Stimulated activated memory B cell treated with anti-CD40 and anti-IgM and Interleukin-4, amounts not matched to agents 10 μg/mL and 1 μg/mL and 100 μg/mL, for 72 hours (primary cell): ENCODE measurements around the gene GRM8.

ENCODE experiments used
- ATAC-seq: fragments of 150-1000 bp; cut with Tn5 transposase; 2 replicates; pipeline ENCODE4 v1.10.0; 2021
- H3K27ac Mint-ChIP-seq: one replicate; pipeline ENCODE4 v1.8.0; 2022; ENCODE audit warnings: mild to moderate bottlenecking, mixed read lengths
- H3K27me3 Mint-ChIP-seq: one replicate; pipeline ENCODE4 v1.8.0; 2022; ENCODE audit warnings: mixed read lengths
- H3K36me3 Mint-ChIP-seq: one replicate; pipeline ENCODE4 v1.8.0; 2022; ENCODE audit warnings: mixed read lengths
- H3K4me1 Mint-ChIP-seq: one replicate; pipeline ENCODE4 v1.8.0; 2022; ENCODE audit warnings: mixed read lengths
- H3K4me3 Mint-ChIP-seq: one replicate; pipeline ENCODE4 v1.8.0; 2022; ENCODE audit warnings: mild to moderate bottlenecking, moderate library complexity, mixed read lengths
- H3K9me3 Mint-ChIP-seq: one replicate; pipeline ENCODE4 v1.8.0; 2022; ENCODE audit warnings: mixed read lengths

GRM8 gene

DNA sequence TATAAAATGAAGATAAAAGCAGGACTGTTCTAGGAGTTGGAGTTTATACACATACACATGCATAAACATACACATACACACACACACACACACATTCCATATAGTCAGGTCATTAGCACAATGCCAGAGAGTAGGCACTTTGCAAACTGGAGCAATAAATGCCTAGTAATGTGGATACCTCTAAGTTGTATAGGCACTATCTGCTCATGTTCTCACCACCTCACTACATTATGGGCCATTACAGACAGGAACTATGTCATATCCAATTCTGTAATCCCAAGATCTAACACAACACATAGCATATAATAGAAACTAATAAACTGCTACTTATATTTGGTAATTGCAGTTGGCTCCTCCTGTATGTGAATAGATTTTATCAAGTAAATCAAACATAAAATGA, 115.6 kb downstream of the GRM8 start:
- H3K36me3 Mint-ChIP-seq = no peaks in the 10 kb centered on the region
- ATAC-seq = no peak
- no peak overlapping the region for H3K4me3 Mint-ChIP-seq
- no peaks in the 10 kb centered on the region for H3K9me3 Mint-ChIP-seq
- no peaks in the 10 kb centered on the region for H3K4me1 Mint-ChIP-seq
- no peak overlapping the region for H3K27ac Mint-ChIP-seq
- no peaks in the 10 kb centered on the region for H3K27me3 Mint-ChIP-seq

DNA sequence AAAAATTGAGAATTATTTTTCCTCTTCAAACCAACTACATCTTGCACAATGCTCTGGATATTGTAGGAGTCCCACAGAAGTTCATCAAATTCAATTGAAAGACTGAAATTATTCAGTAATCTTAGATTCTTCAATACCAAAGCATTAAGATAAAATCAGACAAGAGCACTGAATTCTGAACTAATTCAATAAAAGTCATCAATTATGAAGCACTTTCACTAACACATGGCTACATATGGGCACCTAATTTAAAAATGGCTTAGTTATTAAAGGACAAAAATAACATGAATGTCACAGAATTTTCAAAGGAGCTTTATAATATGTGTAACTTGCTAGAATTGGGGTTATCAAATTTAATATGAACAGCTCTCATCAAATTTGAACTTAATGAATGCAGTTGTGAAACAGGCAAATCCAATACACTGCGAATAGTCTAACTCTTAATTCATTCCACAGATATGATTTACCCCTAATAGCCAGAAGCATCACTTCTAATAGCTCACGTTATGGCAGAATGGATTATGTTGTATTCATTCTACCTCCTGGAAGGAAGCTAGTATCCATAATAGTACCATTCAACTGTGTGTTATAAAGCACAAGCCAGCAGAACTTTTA, 116.8 kb downstream of the GRM8 start:
- Mint-ChIP-seq H3K4me3 (no peak overlapping the region), H3K27me3 (no peaks in the 10 kb centered on the region), H3K36me3 (no peaks in the 10 kb centered on the region), H3K9me3 (no peaks in the 10 kb centered on the region), H3K27ac (no peak overlapping the region), H3K4me1 (no peaks in the 10 kb centered on the region)
- no peak for ATAC-seq

DNA sequence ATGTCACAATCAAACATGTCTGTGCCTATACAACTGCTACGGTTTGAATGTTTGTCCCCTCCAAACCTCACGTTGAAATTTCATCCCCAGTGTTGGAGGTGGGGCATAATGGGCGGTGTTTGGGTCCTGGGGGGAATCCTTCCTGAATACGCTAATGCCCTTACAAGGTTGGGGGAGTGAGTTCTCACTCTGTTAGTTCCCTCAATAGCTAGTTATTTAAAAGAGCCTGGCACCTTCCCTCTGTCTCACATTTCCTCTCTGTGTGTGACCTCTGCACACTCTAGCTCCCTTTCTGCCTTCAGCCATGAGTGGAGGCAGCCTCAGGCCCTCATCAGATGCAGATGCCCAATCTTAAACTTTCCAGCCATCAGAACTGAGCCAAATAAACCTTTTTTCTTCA, 129.5 kb downstream of the GRM8 start:
- Mint-ChIP-seq H3K9me3 (no peaks in the 10 kb centered on the region), H3K27ac (no peak overlapping the region)

DNA sequence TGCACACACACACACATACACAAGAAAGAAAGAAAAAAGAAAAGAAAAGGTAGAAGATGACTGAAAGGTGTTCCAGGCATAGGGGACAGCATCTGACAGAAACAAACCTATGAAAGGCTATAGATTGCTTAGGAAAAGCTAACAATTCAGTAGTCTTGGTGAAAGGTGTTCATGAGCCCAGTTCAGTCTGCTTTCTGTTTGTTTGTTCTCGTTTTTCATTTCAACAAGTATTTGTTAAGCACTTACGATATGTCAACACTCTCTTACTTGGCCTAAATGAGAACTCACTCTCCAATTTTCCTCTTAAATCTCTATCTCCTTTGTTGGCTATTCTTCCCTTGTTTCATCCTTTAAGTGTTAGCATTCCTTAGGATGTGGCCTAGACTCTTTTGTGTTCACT, 133.2 kb downstream of the GRM8 start:
- H3K4me1 Mint-ChIP-seq = no peaks in the 10 kb centered on the region

More for the DNA sequence above, 129.5 kb downstream of the GRM8 start:
- Mint-ChIP-seq H3K27me3 (peaks cover 32% of the 10 kb centered on the region), H3K4me1 (no peaks in the 10 kb centered on the region), H3K4me3 (no peak overlapping the region), H3K36me3 (no peaks in the 10 kb centered on the region)
- ATAC-seq = no peak

DNA sequence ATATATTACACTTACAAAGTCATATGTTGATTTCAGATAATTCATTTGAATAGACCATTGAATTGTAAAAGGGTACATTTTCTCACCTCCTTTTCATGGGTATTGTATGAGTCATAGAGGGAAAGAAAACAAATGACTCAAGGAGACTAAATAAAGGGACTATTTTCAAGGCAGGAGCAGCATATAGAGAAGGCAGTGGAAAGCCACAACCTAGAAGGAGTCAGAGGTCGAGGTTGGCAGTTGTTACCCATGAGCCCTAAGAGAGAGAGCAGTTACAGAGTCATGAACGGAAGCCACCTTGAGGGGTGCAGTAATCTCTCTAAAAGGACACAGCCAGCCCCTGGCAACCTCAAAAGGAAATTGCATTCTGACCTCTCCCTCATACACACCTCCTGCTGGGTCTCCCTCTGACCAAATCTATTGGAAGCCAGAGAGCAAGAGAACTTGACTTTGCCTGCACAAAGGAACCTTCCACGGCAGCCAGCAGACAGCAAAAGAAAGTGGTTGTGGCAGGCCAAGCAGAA, 137.9 kb downstream of the GRM8 start:
- no peaks in the 10 kb centered on the region for H3K4me1 Mint-ChIP-seq
- no peak overlapping the region for H3K4me3 Mint-ChIP-seq
- H3K27ac Mint-ChIP-seq = no peak overlapping the region
- peaks cover 7% of the 10 kb centered on the region for H3K9me3 Mint-ChIP-seq
- ATAC-seq = no peak
- H3K36me3 Mint-ChIP-seq = no peaks in the 10 kb centered on the region
- H3K27me3 Mint-ChIP-seq = peaks cover 9% of the 10 kb centered on the region

More for the DNA sequence above, 133.2 kb downstream of the GRM8 start:
- H3K27ac Mint-ChIP-seq = no peak overlapping the region
- H3K27me3 Mint-ChIP-seq = peaks cover 22% of the 10 kb centered on the region
- no peak overlapping the region for H3K4me3 Mint-ChIP-seq
- H3K9me3 Mint-ChIP-seq = no peaks in the 10 kb centered on the region
- H3K36me3 Mint-ChIP-seq = no peaks in the 10 kb centered on the region
- ATAC-seq = no peak

DNA sequence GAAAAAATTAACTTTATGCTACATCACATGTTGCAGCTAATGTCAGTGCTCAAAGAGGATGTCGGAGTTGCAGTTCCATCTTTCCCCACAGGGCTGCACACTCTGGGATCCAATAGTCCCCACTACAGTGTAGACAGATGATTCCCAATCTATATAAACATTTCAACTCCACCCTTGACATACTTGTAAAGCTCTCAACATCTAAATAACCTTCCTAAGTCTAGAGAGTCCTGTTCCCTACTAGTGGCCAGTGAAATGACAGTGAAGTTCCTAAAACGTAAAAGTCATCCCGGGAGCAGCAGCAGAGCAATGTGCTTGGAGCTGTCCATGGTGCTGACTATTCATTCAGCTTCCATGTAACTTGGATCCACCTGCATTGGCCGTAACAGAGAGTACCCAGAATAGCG, 145.1 kb downstream of the GRM8 start:
- no peak for ATAC-seq

DNA sequence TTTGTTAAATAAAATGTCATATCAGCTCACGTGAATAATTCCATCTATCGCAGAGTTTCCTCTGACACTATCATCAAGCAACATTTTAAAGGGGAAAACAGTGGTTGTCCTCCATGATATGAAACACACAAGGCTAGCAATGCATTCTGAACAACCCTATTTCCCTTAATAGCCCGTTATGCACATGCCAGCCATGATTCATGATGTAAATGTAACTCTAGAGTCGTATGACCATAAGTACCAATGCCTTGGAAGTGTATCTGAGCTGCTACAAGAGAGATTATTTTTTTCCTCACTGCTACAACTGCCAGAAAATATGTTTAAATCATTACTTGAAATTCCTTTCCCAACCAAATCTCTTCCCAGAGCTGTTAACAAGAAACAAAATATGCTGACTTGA, 159.4 kb downstream of the GRM8 start:
- no peak overlapping the region for H3K4me3 Mint-ChIP-seq
- H3K36me3 Mint-ChIP-seq = no peaks in the 10 kb centered on the region
- no peak for ATAC-seq
- no peak overlapping the region for H3K27ac Mint-ChIP-seq
- H3K4me1 Mint-ChIP-seq = no peaks in the 10 kb centered on the region
- peaks cover 3% of the 10 kb centered on the region for H3K9me3 Mint-ChIP-seq
- H3K27me3 Mint-ChIP-seq = no peaks in the 10 kb centered on the region

More for the DNA sequence above, 145.1 kb downstream of the GRM8 start:
- Mint-ChIP-seq H3K27ac (no peak overlapping the region), H3K36me3 (no peaks in the 10 kb centered on the region), H3K4me3 (no peak overlapping the region), H3K4me1 (no peaks in the 10 kb centered on the region), H3K9me3 (peaks cover 10% of the 10 kb centered on the region), H3K27me3 (peaks cover 10% of the 10 kb centered on the region)

DNA sequence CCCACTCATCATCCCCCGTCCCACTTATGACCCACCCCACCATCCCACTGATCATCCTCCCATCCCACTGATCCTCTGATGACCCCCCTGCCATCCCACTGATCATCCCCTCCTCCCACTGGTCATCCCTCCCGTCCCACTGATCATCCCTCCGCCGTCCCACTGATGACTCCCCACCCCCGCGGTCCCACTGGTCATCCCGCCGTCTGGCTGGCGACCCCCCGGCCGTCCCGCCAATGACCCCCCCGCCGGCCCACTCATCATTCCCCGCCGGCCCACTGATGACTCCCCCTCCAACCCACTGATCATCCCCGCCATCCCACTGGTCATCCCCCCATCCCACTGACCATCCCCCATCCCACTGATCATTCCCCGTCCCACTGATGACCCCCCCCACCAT, 161.1 kb downstream of the GRM8 start:
- H3K4me1 Mint-ChIP-seq = no peaks in the 10 kb centered on the region
- H3K36me3 Mint-ChIP-seq = no peaks in the 10 kb centered on the region
- H3K9me3 Mint-ChIP-seq = peaks cover 3% of the 10 kb centered on the region
- H3K27me3 Mint-ChIP-seq = no peaks in the 10 kb centered on the region
- H3K27ac Mint-ChIP-seq = no peak overlapping the region
- H3K4me3 Mint-ChIP-seq = no peak overlapping the region
- ATAC-seq = no peak

DNA sequence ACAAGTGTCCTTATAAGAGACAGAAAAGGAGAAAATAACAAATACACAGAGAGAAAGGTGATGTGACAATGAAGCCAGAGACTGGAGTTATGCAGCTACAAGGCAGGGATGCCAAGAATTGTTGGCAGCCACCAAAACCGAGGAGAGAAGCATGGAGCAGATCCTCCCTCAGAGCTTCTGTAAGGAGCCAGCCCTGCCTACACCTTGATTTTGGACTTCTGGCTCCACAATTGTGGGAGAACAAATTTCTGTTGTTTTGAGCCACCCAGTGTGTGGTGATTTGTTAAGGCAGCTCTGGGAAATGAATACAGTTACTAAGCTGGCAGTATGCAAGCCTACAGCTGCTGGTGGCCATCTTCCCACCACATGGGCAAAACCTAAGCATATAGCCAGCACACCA, 163.6 kb downstream of the GRM8 start:
- no peak for ATAC-seq
- Mint-ChIP-seq H3K27me3 (no peaks in the 10 kb centered on the region), H3K9me3 (peaks cover 5% of the 10 kb centered on the region), H3K4me1 (no peaks in the 10 kb centered on the region), H3K36me3 (no peaks in the 10 kb centered on the region), H3K4me3 (no peak overlapping the region), H3K27ac (no peak overlapping the region)

DNA sequence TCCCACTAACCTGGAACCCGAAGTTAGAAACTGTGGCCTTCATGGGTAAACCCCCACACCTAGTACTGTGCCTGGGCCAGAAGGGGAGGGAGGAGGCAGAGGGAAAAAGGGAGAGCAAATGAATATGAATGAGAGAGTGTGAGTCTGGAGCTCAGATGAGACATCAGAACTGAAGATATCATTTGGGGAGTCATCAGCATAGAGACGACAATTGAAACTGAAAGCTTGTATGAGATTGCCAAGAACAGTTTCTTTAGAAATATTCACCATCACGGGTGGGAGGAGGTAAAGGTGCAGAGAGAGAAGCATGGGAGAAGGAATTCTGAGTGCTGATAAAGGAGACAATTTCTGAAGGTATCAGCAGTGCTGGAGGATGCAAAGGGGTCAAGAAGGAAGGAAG, 171.2 kb downstream of the GRM8 start:
- H3K27ac Mint-ChIP-seq = no peak overlapping the region
- peaks cover 5% of the 10 kb centered on the region for H3K9me3 Mint-ChIP-seq
- no peak for ATAC-seq
- H3K4me3 Mint-ChIP-seq = no peak overlapping the region
- no peaks in the 10 kb centered on the region for H3K27me3 Mint-ChIP-seq
- peaks cover 6% of the 10 kb centered on the region for H3K4me1 Mint-ChIP-seq
- no peaks in the 10 kb centered on the region for H3K36me3 Mint-ChIP-seq

DNA sequence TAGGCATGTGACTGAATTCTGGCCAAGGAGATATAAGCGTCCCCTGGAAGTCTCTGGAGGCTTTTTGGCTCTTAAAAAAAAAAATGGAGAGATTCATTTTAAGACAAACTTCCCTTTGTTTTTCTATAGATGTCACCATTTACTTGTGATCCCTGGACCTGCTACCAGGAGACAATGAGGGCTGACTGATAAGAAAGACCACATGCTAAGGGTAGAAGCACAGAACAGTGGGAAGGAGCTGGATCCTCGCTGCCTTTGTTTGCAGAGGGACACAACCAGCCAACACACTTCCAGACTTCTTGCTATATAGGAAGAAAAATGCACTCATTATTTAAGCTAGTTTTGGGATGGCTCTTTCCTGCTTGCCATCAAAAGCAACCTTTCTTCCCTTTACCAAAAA, 172.2 kb downstream of the GRM8 start:
- ATAC-seq = no peak
- H3K36me3 Mint-ChIP-seq = no peaks in the 10 kb centered on the region
- H3K27me3 Mint-ChIP-seq = no peaks in the 10 kb centered on the region
- peaks cover 6% of the 10 kb centered on the region for H3K4me1 Mint-ChIP-seq
- no peak overlapping the region for H3K4me3 Mint-ChIP-seq
- no peak overlapping the region for H3K27ac Mint-ChIP-seq
- H3K9me3 Mint-ChIP-seq = peaks cover 3% of the 10 kb centered on the region

DNA sequence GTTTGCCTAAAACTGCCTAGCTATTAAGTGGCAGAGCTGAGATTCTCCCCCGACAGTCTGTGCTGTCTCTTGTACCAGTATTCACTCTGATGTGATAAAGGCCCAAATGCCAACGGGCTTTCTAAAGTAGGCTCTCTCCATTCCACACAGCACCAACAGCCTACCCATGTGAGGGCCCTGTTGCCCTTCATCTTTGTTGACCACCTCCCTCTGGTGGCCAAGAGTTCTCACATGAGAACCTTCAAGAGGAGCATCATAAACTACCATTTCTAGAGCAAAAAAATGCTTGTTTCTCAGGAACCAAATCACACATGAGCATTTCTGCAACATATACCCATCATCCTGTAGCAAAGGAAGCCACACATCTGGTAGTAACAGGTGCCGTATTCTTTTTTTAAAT, 185.8 kb downstream of the GRM8 start:
- no peaks in the 10 kb centered on the region for H3K4me1 Mint-ChIP-seq
- H3K9me3 Mint-ChIP-seq = peaks cover 11% of the 10 kb centered on the region
- H3K27me3 Mint-ChIP-seq = no peaks in the 10 kb centered on the region
- ATAC-seq = no peak
- H3K36me3 Mint-ChIP-seq = no peaks in the 10 kb centered on the region
- no peak overlapping the region for H3K4me3 Mint-ChIP-seq
- no peak overlapping the region for H3K27ac Mint-ChIP-seq

DNA sequence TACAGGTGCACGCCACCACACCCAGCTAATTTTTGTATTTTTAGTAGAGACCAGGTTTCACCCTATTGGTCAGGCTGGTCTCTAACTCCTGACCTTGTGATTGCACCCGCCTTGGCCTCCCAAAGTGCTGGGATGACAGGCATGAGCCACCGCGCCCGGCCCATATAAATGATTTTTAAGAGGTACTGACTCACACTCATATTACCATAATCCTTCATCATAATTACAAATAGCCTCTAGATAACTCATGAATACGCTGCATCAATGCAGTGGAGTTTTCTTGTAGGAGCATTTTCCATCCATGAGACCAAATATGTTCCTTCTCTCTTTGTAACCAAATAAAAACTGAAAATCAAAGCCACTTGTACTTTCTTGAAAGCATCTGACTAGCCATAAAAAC, 193.3 kb downstream of the GRM8 start:
- Mint-ChIP-seq H3K4me1 (no peaks in the 10 kb centered on the region), H3K36me3 (no peaks in the 10 kb centered on the region), H3K9me3 (peaks cover 6% of the 10 kb centered on the region), H3K27me3 (no peaks in the 10 kb centered on the region), H3K4me3 (no peak overlapping the region), H3K27ac (no peak overlapping the region)
- no peak for ATAC-seq

DNA sequence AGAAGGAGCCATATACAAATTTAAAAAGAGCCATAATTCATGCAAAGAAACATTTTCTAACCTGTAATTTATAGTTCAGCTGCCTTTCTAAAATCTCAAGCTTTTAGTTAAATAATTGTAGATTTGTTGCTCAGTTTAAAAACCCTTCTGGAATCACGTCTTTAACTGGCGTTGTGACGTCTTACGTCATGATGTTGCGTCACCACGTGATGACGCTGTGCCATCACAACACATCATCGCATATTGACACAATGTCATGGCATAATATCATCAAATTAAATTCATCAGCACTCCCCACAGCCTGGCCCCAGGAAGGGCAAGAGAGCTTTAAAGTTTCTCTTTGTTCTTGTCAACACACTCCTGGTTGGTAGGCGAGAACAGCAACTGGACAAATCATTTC, 194.8 kb downstream of the GRM8 start:
- Mint-ChIP-seq H3K27me3 (no peaks in the 10 kb centered on the region), H3K36me3 (no peaks in the 10 kb centered on the region), H3K9me3 (no peaks in the 10 kb centered on the region), H3K4me1 (no peaks in the 10 kb centered on the region), H3K4me3 (no peak overlapping the region), H3K27ac (no peak overlapping the region)
- no peak for ATAC-seq

DNA sequence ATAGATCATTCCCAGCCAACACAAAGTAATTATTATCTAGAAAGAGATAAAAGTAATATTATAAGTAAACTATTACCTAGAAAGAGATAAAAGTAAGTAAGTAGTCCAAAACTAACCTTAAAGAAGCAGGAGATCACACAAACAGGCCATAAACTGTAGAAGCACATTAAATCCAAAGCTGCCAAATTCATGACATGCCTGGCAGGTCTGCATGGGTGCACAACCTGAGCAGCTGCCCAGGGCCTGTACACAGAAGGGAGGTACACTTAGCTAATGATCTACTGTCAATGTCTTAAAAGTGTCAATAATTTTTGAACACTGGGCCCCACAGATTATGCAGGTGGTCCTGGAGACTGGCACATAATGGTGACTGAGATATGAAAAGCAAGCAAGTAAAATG, 196.5 kb downstream of the GRM8 start:
- Mint-ChIP-seq H3K27me3 (no peaks in the 10 kb centered on the region), H3K9me3 (no peaks in the 10 kb centered on the region), H3K27ac (no peak overlapping the region), H3K4me3 (no peak overlapping the region), H3K4me1 (no peaks in the 10 kb centered on the region), H3K36me3 (no peaks in the 10 kb centered on the region)
- no peak for ATAC-seq

DNA sequence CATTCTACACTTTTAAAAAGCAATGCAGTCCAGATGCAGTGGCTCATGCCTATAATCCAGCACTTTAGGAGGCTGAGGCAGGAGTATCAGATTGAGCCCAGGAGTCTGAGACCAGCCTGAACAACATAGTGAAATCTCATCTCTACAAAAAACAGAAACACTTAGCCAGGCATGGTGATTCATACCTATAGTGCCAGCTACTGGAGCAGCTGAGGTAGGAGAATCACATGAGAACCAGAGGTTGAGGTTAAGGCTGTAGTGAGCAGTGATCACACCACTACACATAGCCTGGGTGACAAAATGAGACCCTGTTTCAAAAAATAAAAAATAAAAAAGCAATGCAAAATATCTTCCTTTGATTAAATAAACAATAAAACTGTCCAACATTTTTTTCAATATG, 205.2 kb downstream of the GRM8 start:
- Mint-ChIP-seq H3K4me1 (no peaks in the 10 kb centered on the region), H3K36me3 (no peaks in the 10 kb centered on the region), H3K27ac (no peak overlapping the region), H3K9me3 (no peaks in the 10 kb centered on the region), H3K27me3 (no peaks in the 10 kb centered on the region), H3K4me3 (no peak overlapping the region)
- ATAC-seq = no peak
